Activated CD4-positive, alpha-beta T cell treated with anti-CD3 and anti-CD28 coated beads, Interleukin-2, amount 50 U/mL, for 48 hours (primary cell): ENCODE results near the gene RERE.
"Not testable (repeated sequence)": the region's sequence is repeated elsewhere in the genome, so short reads cannot be mapped to it uniquely, and the experiment has no call there.

Experiments
- DNase-seq, 2 experiments: peaks; one replicate each; pipeline ENCODE4 v3.0.0-alpha.2; 2020

RERE gene

DNA sequence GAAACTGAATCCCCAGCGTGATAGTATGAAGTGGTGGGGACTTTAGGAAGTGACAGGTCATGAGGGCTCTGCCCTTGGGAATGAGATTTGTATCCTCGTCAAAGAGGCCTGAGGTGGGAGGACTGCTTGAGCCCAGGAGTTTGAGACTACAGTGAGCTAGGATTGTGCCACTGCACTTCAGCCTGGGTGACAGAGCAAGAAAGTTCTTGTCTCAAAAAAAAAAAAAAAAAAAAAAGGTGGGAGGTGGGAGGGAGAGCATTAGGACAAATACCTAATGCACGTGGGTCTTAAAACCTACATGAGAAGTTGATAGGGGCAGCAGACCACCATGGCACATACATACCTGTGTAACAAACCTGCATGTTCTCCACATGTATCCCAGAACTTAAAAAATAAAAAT, 24.0 kb upstream of the RERE start:
- no peak for DNase-seq

- no peak for DNase-seq
These were observed 22.6 kb upstream of the RERE start for GRCh38 chr1:8839990-8840389.

- DNase-seq, result no peak
These were observed 18.7 kb upstream of the RERE start for GRCh38 chr1:8835941-8836643.

DNA sequence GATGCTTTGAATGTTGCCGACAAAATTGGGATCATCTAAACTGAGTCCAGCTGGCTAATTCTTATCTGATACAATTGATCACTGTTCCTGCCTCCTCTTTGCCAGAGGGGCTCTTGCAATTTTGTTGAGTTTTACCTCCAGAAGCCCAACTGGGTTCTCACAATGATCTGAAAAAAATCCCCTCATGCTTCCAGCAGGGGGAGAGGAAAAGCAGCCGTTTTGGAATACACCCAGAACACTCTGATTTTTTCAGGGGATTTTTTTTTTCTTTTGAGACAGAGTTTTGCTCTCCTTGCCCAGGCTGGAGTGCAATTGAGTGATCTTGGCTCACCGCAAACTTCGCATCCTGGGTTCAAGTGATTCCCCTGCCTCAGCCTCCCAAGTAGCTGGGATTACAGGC, 13.9 kb upstream of the RERE start:
- no peak for DNase-seq

DNA sequence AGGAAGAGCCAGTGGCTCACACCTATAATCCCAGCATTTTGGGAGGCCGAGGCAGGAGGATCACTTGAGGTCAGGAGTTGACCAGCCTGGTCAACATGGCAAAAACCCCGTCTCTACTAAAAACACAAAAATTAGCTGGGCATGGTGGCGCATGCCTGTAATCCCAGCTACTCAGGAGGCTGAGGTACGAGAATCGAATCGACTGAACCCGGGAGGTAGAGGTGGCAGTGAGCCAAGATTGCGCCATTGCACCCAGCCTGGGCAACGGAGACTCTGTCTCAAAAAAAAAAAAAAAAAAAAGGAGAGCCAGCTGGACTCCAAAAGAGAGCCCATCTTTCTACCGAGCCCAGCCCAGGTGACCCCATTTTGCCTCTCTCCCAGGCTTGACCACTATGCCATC, 13.3 kb upstream of the RERE start:
- not testable (repeated sequence) for DNase-seq

DNA sequence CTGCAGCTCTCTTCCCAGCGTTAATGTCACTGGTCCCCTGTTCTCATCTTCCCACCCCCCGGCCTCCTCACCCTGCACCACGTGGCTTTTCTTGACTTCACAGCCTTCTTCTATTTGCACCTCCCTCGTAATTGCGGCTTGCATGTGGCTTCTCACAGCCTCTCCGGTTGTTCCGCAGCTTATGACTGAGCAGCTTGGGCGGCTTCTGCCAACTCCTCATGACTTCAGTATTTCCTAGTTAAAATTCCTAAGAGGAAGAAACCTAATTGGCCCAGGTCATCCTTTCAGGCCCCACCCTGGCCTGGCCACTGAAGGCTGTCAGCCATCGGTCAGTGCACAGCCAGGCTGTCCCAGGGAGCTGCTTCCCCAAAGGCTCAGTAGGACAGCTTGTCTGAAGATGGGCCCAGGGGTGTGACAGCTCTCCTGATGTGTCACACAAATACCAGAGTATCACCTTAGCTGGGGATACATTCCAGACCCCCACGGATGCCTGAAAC, 8.6 kb upstream of the RERE start:
- no peak for DNase-seq

GRCh38 chr1:8823295-8823664, 5.8 kb upstream of the RERE start:
- no peak for DNase-seq

DNA sequence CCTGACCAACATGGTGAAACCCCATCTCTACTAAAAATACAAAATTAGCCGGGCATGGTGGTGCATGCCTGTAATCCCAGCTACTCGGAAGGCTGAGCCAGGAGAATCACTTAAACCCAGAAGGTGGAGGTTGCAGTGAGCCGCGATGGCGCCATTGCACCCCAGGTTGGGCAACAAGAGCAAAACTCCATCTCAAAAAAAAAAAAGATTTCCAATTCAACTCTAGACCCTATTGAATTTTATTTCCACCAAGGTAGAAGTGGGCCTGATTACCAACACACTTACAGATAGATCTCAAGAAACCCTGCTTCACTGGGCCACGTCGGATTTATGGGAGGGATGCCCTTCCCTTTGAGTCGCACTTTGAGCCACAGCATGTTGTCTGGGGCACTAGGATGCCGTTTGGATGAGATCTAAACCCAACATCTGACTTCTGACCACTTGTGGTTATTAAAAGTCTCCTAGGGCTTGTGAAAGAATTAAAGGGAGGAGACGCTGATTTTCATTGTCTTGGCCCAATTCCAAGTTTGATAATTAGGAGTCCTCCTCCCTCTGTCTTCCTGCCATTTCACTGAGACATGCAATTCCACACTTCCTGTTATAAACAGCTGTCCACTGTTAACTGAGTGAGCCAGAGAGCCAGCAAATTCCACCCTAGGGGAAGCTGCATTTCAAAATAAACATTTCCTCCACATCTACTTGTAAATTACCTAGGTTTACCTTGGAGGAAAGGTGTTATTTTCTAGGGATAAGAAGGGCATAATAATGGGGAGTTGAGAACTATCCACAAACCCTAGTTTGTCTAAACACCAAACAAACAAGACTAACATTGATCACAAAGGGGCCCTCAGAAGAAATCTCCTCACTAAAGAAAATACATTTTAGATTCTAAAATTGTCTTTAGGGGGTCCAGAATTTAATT, 5.2 kb upstream of the RERE start:
- DNase-seq, result no peak

- no peak for DNase-seq
These were observed 3.6 kb upstream of the RERE start for GRCh38 chr1:8821084-8821483.

GRCh38 chr1:8818789-8819188, 1.3 kb upstream of the RERE start:
- not testable (repeated sequence) for DNase-seq

DNA sequence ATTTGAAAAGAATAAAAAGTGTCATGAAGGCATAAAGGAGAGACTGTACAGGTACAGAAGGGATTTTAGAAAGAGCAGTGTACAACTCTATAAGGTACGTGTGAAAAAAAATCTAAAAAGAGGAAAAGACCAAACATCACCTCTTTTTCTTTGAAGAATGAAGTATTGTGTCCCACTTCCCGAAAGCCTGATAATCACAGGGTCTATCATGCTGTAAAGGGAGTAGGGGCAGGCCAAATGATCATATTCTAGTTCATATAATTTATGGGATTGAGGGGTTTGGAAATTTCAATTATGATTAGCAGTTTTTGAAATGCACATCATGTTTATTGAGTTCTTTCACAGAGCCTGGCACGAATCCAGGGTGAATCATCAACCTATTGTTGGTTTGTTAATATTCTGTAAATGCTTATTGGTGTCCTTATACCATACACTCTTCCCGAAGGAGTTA, 910 bp upstream of the RERE start:
- DNase-seq, result no peak

DNA sequence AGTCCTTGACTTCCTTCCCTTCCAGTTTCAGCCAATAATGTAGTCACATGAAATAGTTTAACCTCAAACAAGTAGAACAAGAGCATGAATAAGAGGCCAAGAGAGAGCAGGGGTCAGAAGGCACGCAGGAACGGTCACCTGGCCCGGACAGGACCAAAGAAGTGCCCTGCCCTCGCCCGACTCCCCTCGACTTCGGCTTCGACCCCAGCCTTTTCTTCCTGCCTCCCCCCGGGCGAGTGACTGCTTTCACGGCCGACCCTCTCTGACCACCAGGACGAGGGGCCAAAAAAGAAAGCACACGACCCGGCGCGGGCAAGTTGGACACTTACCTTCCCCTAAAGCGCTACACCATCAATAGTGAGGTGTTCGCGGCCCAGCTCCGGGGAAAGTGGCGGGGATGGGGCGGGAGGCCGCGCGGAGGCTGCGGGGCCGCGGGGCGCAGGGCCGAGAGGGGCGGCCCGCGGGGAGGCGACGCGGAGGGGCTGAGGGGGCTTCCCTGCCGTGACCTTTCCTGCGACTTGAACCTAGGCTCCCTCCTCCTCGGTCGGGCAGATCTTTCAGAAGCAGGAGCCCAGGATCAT, 519 bp downstream of the RERE start:
- peak; percentile 24 to 33 for DNase-seq

- no peak for DNase-seq
These were observed 1.2 kb downstream of the RERE start for GRCh38 chr1:8816264-8816663.

DNA sequence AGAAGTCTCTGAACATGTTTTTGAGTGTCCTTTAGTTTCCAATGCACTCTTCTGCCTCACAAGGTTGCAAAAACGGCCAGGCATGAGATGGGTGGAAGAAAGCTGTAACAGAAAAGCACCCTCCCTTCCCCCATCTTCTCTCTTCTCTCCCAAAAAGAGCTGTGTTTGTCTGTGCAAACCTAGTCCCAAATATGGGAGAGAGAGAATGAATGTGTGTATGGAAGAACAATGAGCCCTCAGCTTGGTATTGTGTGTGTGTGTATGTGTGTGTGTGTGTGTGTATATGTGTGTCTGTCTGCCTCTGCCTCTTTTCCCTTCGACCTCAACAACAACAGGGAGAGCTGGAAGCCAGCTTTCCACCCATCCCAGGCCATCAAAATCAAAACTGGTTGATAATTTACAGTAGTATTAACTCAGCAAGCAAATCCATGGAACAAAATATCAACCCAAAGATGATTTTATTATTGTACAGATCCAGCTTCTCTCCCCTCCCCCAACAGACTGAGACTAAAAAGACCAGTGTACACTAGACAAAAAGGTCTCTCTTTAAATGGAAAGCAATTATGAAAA, 1.8 kb downstream of the RERE start:
- DNase-seq, result no peak

DNA sequence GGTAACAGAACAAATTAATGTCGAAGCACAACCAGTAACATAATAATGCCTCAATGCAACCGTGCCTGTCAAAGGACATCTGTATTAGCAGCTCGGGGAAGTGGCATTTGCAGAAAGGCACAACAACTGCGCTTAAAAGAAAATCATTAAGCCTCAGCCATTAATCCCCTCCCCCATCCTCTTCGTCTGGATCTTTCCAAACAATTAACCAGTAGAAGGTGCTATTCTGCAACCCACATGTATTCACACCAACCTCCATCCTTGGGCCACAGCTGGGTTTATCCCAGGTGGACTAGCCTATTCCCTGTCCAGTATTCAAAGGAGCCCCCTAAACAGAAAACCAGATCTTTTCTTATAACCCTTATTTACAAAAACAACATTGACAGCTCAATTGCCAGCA, 2.6 kb downstream of the RERE start:
- DNase-seq, result no peak

DNA sequence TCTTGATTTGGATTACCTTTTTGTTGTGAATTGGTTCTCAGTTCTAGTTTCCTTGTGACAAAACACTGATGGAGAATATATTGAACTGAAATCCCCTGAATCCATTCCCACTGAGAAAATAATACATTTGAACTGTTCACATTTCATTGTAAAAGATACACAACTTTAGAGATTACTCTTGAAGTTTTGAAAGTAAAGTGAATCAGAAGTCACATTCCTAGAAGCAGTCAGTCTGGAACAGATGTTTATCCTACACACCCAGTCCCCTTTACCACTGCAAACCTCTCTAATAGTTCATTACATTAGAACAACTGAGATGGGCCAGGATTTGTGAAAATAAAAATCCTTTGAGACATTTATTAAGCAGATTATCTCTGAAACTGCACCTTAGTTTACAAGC, 3.4 kb downstream of the RERE start:
- no peak for DNase-seq

GRCh38 chr1:8813016-8813763, 4.2 kb downstream of the RERE start:
- DNase-seq, result no peak

GRCh38 chr1:8812081-8812480, 5.4 kb downstream of the RERE start:
- DNase-seq, result no peak

DNA sequence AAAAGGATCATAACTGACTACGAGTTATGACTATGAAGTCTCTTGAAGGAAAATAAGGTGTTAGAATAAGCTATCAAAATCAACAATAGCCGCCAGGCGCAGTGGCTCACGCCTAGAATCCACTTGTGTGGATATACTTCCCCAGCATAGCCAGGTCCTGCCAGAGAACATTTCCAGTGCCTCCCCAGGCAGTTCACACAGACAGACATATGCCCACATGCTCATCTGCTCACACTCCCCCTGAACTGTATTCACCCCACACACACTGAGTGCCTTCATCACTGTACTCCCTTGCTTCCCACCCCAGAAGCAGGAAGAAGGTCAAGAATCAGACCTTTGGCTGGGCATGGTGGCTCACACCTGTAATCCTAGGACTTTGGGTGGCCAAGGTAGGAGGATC, 6.5 kb downstream of the RERE start:
- DNase-seq, result no peak

DNA sequence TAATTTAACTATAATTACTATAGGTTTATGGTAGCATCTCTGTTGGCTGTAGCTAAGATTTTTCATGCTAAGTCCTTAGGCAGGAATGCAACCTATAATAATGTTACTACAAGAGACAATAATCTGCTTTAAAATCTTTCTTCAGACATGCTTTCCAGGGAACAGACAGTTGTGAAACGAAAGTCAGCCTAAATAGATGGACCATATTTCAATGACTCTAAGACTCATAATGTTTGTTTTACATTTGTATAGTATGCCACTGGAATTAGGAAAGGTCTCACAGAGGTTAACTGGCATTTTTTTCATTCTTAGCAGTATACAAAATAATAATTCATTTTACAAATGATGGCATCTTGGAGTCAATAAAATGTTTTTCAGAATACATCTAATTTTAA, 8.1 kb downstream of the RERE start:
- no peak for DNase-seq

GRCh38 chr1:8807004-8807403, 10.4 kb downstream of the RERE start:
- no peak for DNase-seq

GRCh38 chr1:8800416-8800815, 17.0 kb downstream of the RERE start:
- no peak for DNase-seq

DNA sequence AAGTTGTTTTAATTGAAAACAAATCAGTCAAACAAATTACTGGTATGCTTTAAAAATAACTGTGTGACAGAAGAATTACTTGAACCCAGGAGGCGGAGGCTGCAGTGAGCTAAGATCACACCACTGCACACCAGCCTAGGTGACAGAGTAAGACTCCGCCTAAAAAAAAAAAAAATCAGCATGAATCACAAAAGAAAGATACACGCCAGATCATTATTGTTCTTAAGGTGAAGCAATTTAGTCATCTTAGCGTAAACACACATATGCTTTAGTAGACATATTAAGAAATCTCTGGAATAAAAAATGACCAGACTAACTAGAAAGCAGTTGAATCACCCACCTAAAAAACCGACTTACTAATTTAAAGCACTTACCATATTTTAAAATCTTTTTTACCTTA, 20.2 kb downstream of the RERE start:
- no peak for DNase-seq
